ENCODE measurements around the gene KLF12.

KLF12 gene

GRCh38 chr13:74134777-74135325, 647 bp upstream of the KLF12 start:
- no peak for DNase-seq

GRCh38 chr13:74133657-74134201, 475 bp downstream of the KLF12 start:
- DNase-seq, result peak; percentile 88 to 91

- DNase-seq, result peak; percentile 38 to 39
Measured at GRCh38 chr13:74132776-74133656, 1.2 kb downstream of the KLF12 start.

GRCh38 chr13:74132152-74132775, 1.9 kb downstream of the KLF12 start:
- DNase-seq, result no peak

- no peak for DNase-seq
Measured at GRCh38 chr13:74131227-74131626, 3.0 kb downstream of the KLF12 start.

GRCh38 chr13:74129500-74130191, 4.6 kb downstream of the KLF12 start:
- DNase-seq, result no peak

- no peak for DNase-seq
Measured at GRCh38 chr13:74128156-74128767, 5.9 kb downstream of the KLF12 start.

GRCh38 chr13:74118328-74118727, 15.9 kb downstream of the KLF12 start:
- DNase-seq, result no peak

- DNase-seq, result no peak
Measured at GRCh38 chr13:74117207-74117705, 16.9 kb downstream of the KLF12 start.

- no peak for DNase-seq
Measured at GRCh38 chr13:74115133-74115532, 19.1 kb downstream of the KLF12 start.

GRCh38 chr13:74114641-74115040, 19.6 kb downstream of the KLF12 start:
- DNase-seq, result no peak

GRCh38 chr13:74114202-74114601, 20.0 kb downstream of the KLF12 start:
- DNase-seq, result no peak

- DNase-seq, result no peak
Measured at GRCh38 chr13:74111901-74112824, 22.0 kb downstream of the KLF12 start.

GRCh38 chr13:74111399-74111798, 22.8 kb downstream of the KLF12 start:
- peak in 1 of 2 experiments; percentile 4 for DNase-seq

- DNase-seq, result no peak
Measured at GRCh38 chr13:74110053-74110452, 24.2 kb downstream of the KLF12 start.

GRCh38 chr13:74107598-74107997, 26.6 kb downstream of the KLF12 start:
- no peak for DNase-seq

- no peak for DNase-seq
Measured at GRCh38 chr13:74105871-74106270, 28.3 kb downstream of the KLF12 start.

GRCh38 chr13:74104661-74105275, 29.4 kb downstream of the KLF12 start:
- no peak for DNase-seq

- no peak for DNase-seq
Measured at GRCh38 chr13:74103970-74104555, 30.1 kb downstream of the KLF12 start.

GRCh38 chr13:74103196-74103595, 31.0 kb downstream of the KLF12 start:
- no peak for DNase-seq
